B cell (primary cell): ENCODE results near the gene ABLIM1. TPM values are rescaled to one million over a fixed set of nuclear protein-coding genes. Genes with fewer than 3 reads are reported as not detected.

Source experiments
- ATAC-seq: fragments of 200-7000 bp; cut with Tn5 transposase; one replicate; pipeline ENCODE4 v1.10.0; 2021; ENCODE audit warnings: low read depth, mild to moderate bottlenecking, moderate number of reproducible peaks, moderate library complexity
- CTCF ChIA-PET: fragments of 350-600 bp; sonication (Branson Sonifier 250); formaldehyde crosslinking; loops from one replicate; lab custom pipeline; 2021; ENCODE audit warnings: antibody characterized with exemption, inconsistent platforms; lab: Charles Lee
- POLR2A ChIA-PET: fragments of 350-600 bp; sonication (Branson Sonifier 250); formaldehyde crosslinking; loops from one replicate; lab custom pipeline; 2021; ENCODE audit warnings: antibody characterized with exemption; lab: Charles Lee
- DNase-seq: peaks from one replicate; pipeline ENCODE4 v3.0.0; 2013
- H2AFZ ChIP-seq: 2 replicates; pipeline ENCODE4 v1.6.1; 2012; ENCODE audit warnings: mild to moderate bottlenecking, low read depth, low read length; ENCODE audit not compliant: insufficient read depth, poor library complexity, severe bottlenecking
- H3K27ac ChIP-seq, 2 donors: 1 replicate in 1 of 2; 2 replicates in 1 of 2; pipeline ENCODE4 v1.5.1; 2012 to 2013; ENCODE audit warnings: low read length in 2 of 2, mild to moderate bottlenecking in 2 of 2, moderate library complexity in 1 of 2
- H3K27me3 ChIP-seq, 4 experiments: fragments of 200-600 bp in 1 of 4; sonication (generic) in 1 of 4; replicated peaks in 1 of 4; 1 replicate in 2 of 4; 2 replicates in 2 of 4; pipeline versions ENCODE4 v1.6.1 to v1.7.0; 2013 to 2016; ENCODE audit warnings: low read length in 3 of 4, mild to moderate bottlenecking in 2 of 4, mixed read lengths in 1 of 4, moderate library complexity in 1 of 4; ENCODE audit not compliant: insufficient read depth in 4 of 4, control insufficient read depth in 3 of 4; ENCODE audit errors: control extremely low read depth in 1 of 4
- H3K36me3 ChIP-seq, 2 experiments: replicated peaks in 1 of 2; 1 replicate in 1 of 2; 2 replicates in 1 of 2; pipeline versions ENCODE4 v1.6.1 to v1.7.1; 2013; ENCODE audit warnings: low read length in 1 of 2; ENCODE audit not compliant: insufficient read depth in 2 of 2, control insufficient read depth in 1 of 2; ENCODE audit errors: control extremely low read depth in 1 of 2, extremely low read depth in 1 of 2
- H3K4me1 ChIP-seq, 2 donors: fragments of 200-600 bp in 1 of 2; sonication (generic) in 1 of 2; 1 replicate in 1 of 2; 2 replicates in 1 of 2; pipeline versions ENCODE4 v1.5.1 to v1.6.1; 2013 to 2017; ENCODE audit warnings: low read length in 2 of 2; ENCODE audit not compliant: control insufficient read depth in 2 of 2, insufficient read depth in 2 of 2
- H3K4me2 ChIP-seq: replicated peaks from 2 replicates; pipeline ENCODE3; 2012; ENCODE audit warnings: mild to moderate bottlenecking, low read depth, low read length; ENCODE audit not compliant: poor library complexity, severe bottlenecking
- H3K4me3 ChIP-seq, 5 experiments: fragments of 200-600 bp in 1 of 5; sonication (generic) in 1 of 5; 1 replicate in 3 of 5; 2 replicates in 2 of 5; pipeline versions ENCODE4 v1.5.1 to v1.7.0; 2011 to 2016; ENCODE audit warnings: low read length in 4 of 5, mild to moderate bottlenecking in 4 of 5, low read depth in 2 of 5, control low read depth in 1 of 5, moderate library complexity in 1 of 5; ENCODE audit not compliant: insufficient read depth in 1 of 5; ENCODE audit errors: control extremely low read depth in 1 of 5, extremely low read depth in 1 of 5
- H3K79me2 ChIP-seq: fragments of 200-600 bp; sonication (generic); one replicate; pipeline ENCODE4 v1.6.0; 2016; ENCODE audit warnings: low read length; ENCODE audit not compliant: control insufficient read depth, insufficient read depth
- H3K9ac ChIP-seq: fragments of 200-600 bp; sonication (generic); 2 replicates; pipeline ENCODE4 v1.6.1; 2017; ENCODE audit warnings: mild to moderate bottlenecking, low read length, moderate library complexity
- H3K9me3 ChIP-seq, 3 donors: one replicate each; pipeline versions ENCODE4 v1.6.1 to v1.7.1; 2013; ENCODE audit warnings: low read length in 2 of 3; ENCODE audit not compliant: control insufficient read depth in 2 of 3, insufficient read depth in 1 of 3; ENCODE audit errors: control extremely low read depth in 1 of 3
- H4K20me1 ChIP-seq: 2 replicates; pipeline ENCODE4 v1.6.0; 2012; ENCODE audit warnings: mild to moderate bottlenecking, low read length; ENCODE audit not compliant: insufficient read depth, control insufficient read depth, poor library complexity, severe bottlenecking
- H3K27ac Mint-ChIP-seq: one replicate; pipeline ENCODE4 v1.8.0; 2021; ENCODE audit warnings: mixed read lengths
- H3K27me3 Mint-ChIP-seq: one replicate; pipeline ENCODE4 v1.8.0; 2021; ENCODE audit warnings: mixed read lengths
- H3K4me1 Mint-ChIP-seq: one replicate; pipeline ENCODE4 v1.8.0; 2021; ENCODE audit warnings: mixed read lengths
- H3K4me3 Mint-ChIP-seq: one replicate; pipeline ENCODE4 v1.8.0; 2021; ENCODE audit warnings: mixed read lengths
- H3K9me3 Mint-ChIP-seq: one replicate; pipeline ENCODE4 v1.8.0; 2022; ENCODE audit warnings: mixed read lengths; ENCODE audit not compliant: insufficient read depth
- EZH2 ChIP-seq: IDR thresholded peaks from 2 replicates; pipeline ENCODE4 v1.6.1; 2012; ENCODE audit warnings: borderline replicate concordance, low read depth, mild to moderate bottlenecking, moderate library complexity, low read length; ENCODE audit not compliant: insufficient read depth, poor library complexity, severe bottlenecking
- WGBS: methylation state at CpG from one replicate; pipeline ENCODE4 v1.1.5; 2013; ENCODE audit warnings: missing lambda C conversion rate; ENCODE audit not compliant: insufficient coverage; 5-methylcytosine and 5-hydroxymethylcytosine counted together
- intact Hi-C: fragments of 100-400 bp; cut with micrococcal nuclease; formaldehyde crosslinking; loops from one replicate; pipeline ENCODE4 v1.10.0; 2022
- polyA plus RNA-seq: library from polyadenylated mRNA; depleted of rRNA; stranded (reverse); fragments of >200 nt; gene quantifications from 2 replicates; pipeline ENCODE4 v1.2.3, GENCODE V29; 2012
- total RNA-seq, 2 donors: library from RNA; stranded (reverse); fragments of 120-200 nt in 1 of 2; gene quantifications; 1 replicate in 1 of 2; 2 replicates in 1 of 2; pipeline versions ENCODE4 v1.2.3 to v1.2.4, GENCODE V29; 2013 to 2022
- TF ChIP-seq, protein P1 (sequence below): fragments of 200-600 bp; IDR thresholded peaks from one replicate; pipeline ENCODE4 v1.8.0; 2022; ENCODE audit warnings: antibody characterized with exemption, mild to moderate bottlenecking

Gene ABLIM1
- total and polyA plus RNA-seq, 2 donors (not counting 1 experiment from before 2014, with no cell fraction given) = 55.6 to 148 TPM

DNA sequence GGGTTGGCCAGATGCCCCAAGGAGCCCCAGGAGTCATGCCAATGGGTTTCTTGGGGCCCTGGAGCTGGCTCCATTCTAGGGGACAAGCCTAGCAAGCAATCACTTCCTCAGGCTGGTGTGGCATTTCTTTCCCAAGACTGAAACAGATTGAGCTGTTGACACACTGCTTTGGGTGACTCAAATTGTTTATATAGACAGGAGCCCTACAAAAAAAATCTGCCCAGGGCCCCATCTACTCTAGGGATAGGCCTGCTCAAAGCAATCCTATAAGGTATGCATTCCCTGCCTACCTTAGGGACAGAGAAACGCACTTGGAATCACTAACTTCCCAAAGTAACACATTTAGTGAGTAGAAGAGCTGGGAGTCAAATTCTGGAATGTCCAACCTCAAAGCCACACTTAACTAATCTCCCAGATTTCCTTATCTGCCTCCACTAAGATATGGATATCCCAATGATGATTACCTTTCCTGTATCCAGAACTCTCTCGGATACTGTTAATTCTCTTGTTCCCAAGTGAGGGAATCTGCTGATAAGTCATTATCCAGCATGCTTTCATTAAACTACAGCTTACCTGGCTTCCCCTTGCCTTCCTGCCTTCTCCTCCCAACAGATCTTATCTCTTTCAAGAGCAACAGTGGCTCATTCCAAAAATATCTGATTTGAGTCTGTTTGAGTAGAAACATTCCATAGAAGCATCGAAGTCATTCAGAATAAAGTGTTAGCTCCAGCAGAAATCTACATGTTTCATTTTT lies 3.1 kb downstream of the ABLIM1 start:
- Histone ChIP-seq H3K4me2 (no peak overlapping the region), H3K36me3 (no peaks in the 10 kb centered on the region), H3K4me1 (no peaks in the 10 kb centered on the region), H2AFZ (no peak overlapping the region), H4K20me1 (no peaks in the 10 kb centered on the region), H3K27ac (no peak overlapping the region), H3K9ac (no peak overlapping the region), H3K9me3 (peaks cover 0 to 3% (median 0%) of the 10 kb centered on the region in 3 donors), H3K27me3 (no peaks in the 10 kb centered on the region), H3K79me2 (no peaks in the 10 kb centered on the region), H3K4me3 (no peak overlapping the region)
- H3K4me3 Mint-ChIP-seq = no peak overlapping the region
- intact Hi-C loops = no loop called here
- WGBS = 80% methylated on average over 1 of the region's 3 CpGs
- TF ChIP-seq, protein P1, sequence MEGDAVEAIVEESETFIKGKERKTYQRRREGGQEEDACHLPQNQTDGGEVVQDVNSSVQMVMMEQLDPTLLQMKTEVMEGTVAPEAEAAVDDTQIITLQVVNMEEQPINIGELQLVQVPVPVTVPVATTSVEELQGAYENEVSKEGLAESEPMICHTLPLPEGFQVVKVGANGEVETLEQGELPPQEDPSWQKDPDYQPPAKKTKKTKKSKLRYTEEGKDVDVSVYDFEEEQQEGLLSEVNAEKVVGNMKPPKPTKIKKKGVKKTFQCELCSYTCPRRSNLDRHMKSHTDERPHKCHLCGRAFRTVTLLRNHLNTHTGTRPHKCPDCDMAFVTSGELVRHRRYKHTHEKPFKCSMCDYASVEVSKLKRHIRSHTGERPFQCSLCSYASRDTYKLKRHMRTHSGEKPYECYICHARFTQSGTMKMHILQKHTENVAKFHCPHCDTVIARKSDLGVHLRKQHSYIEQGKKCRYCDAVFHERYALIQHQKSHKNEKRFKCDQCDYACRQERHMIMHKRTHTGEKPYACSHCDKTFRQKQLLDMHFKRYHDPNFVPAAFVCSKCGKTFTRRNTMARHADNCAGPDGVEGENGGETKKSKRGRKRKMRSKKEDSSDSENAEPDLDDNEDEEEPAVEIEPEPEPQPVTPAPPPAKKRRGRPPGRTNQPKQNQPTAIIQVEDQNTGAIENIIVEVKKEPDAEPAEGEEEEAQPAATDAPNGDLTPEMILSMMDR = no peak
- TF ChIP-seq EZH2 = no peak
- DNase-seq = no peak
- H3K9me3 Mint-ChIP-seq = no peaks in the 10 kb centered on the region
- no peak overlapping the region for H3K27ac Mint-ChIP-seq
- ChIA-PET CTCF (no interaction called here), POLR2A (no interaction called here)
- no peaks in the 10 kb centered on the region for H3K4me1 Mint-ChIP-seq
- peaks cover 5% of the 10 kb centered on the region for H3K27me3 Mint-ChIP-seq
- ATAC-seq = no peak

DNA sequence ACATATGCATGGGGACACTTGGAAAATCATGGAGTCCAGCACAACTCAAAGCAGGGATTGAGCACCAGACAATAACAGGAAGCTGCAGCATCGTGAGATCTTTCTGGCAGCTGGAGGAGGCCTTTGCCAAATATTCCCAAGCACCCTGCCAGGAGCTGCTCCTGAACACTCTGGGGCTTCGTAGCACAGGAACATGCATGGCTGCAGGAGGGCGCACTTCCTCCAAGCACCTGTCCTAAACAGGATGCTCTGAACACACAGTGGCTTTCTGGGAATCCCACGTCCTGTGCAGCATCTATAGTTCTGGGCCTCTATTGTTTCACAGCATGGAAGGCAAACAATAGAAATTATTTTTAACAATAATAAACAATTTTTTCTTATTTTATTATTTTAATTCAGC lies 4.1 kb downstream of the ABLIM1 start:
- Histone ChIP-seq H3K9me3 (peaks cover 0 to 3% (median 0%) of the 10 kb centered on the region in 3 donors), H3K27me3 (no peaks in the 10 kb centered on the region), H3K4me1 (no peaks in the 10 kb centered on the region), H3K4me3 (no peak overlapping the region), H3K9ac (no peak overlapping the region), H3K4me2 (no peak overlapping the region), H2AFZ (no peak overlapping the region), H3K27ac (no peak overlapping the region), H3K79me2 (no peaks in the 10 kb centered on the region), H3K36me3 (no peaks in the 10 kb centered on the region), H4K20me1 (no peaks in the 10 kb centered on the region)
- ATAC-seq = no peak
- Mint-ChIP-seq H3K4me1 (no peaks in the 10 kb centered on the region), H3K27me3 (peaks cover 5% of the 10 kb centered on the region), H3K4me3 (no peak overlapping the region), H3K27ac (no peak overlapping the region), H3K9me3 (no peaks in the 10 kb centered on the region)
- POLR2A ChIA-PET = no interaction called here
- DNase-seq = no peak
- 72% methylated on average over 3 of the region's 4 CpGs for whole genome bisulfite sequencing
- TF ChIP-seq EZH2 = no peak
- TF ChIP-seq, protein P1 = no peak
- CTCF ChIA-PET = no interaction called here
- intact Hi-C loops = no loop called here
